Measurements from ENCODE around the gene LRRC8E.

LRRC8E gene

GRCh38 chr19:7933828-7934725, 45.8 kb downstream of the LRRC8E start:
- no peak for DNase-seq

- no peak for DNase-seq
Measured at GRCh38 chr19:7934766-7935165, 46.5 kb downstream of the LRRC8E start.

DNA sequence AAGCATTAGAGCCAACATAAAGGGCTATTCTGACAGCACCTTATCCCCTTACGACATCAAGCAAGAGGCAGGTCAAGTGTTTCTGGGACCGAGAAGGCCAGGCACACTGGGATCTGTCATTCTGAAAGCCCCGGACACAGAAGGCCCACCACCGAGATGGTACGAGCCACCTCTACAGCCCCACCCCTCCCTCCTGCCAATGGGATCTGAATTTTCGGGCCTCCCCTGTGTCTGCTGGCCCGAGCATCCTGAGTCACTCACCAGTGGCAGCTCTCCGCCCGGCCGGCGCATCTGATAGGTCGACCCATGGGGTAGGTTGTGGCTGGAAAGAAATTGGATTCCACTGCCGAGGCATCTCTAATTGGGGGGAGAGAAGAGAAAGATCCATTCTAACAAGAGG, 52.5 kb downstream of the LRRC8E start:
- no peak for DNase-seq

GRCh38 chr19:7941895-7942596, 53.7 kb downstream of the LRRC8E start:
- no peak for DNase-seq

GRCh38 chr19:7942981-7943443, 54.7 kb downstream of the LRRC8E start:
- DNase-seq, result peak in 1 of 2 donors; percentile 16

DNA sequence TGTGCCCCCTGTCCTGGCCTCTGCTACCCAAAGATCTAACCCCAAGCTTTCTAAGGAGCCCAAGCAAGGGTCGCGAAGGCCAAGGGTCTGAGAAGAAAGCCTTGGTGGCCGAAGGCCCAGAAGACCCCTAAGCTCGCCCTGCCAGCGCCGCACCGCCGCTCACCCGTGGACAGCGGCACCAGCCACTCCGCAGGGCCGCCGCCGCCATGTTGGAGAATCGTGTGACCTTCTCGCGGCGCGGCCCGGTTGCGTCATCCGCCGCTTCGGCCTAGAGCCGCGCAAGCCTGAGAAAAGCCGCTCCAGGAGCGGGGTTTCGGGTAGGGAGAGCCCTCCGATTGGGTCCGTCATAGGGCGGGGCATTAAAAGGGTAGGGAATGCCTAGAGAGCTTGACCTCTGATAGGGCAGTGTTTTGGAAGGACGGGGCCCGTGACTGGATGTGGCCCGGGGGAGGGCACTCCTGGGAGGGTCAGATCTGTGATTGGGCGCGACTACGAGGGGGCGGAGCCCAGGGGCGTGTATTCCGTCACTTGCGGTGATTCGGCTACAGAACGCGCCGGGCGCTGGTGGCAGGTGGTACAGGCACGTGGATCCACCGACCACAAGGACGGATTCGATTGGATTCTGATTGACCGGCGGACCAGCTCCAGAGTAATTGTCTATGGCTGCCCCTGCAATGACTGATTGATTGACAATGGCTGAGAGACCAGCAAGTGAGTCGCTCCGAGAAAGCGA, 55.3 kb downstream of the LRRC8E start, which contains the start of gene TIMM44:
Gene TIMM44, minus strand, starts transcription at position 223 of the 733 bp plus-strand sequence. Its CDS starts 15 bp downstream, at position 208.
- peak; percentile 99 to 100 for DNase-seq

DNA sequence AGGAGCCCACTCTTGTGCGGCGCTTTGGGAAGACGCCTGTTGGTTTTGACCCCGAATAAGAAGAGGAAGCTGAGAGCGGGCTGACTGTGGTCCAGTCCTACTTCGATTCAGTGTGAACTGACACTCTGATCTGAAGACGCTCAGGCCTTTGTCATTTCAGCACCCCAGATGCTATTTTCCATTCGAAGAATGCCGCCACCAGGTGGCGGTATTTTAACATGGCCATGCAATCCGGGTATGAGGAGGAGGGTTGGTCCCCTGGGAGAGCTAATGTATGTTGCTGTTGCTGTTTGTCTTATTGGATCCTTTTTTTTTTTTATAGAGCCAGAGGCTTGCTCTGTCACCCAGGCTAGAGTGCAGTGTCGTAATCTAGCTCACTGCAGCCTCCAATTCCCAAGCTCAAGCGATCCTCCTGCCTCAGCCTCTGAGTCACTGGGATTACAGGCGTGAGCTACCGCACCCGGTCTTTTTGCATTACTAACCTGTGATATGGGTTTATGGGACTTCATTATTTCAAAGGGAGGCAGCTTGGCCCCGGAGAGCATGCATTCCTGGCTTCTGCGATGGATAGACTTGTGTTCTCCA, 56.0 kb downstream of the LRRC8E start:
- peak; percentile 87 to 88 for DNase-seq

- DNase-seq, result no peak
Measured at GRCh38 chr19:7947939-7948338, 59.6 kb downstream of the LRRC8E start.
